ENCODE results near the gene ROR1.

DNA sequence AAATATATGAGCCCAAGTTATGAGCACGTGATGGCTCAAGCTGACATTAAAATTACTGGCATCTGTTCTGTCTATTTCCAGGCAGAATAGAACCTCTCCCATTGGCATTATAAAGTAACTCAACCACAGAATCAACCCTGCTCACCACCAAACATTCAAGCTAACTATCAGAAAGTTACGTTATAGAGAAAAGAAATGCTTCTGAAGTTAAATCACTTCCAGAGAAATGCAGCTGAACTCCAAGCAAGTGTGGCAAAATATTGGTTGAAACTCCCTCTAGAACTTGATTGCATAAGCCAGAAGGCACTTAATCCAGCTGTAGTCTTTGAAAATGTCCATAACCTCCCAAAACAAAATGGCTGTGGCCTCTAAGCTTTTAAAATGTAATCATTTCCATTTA lies 393.4 kb downstream of the ROR1 start:
- TF ChIP-seq, protein P1, sequence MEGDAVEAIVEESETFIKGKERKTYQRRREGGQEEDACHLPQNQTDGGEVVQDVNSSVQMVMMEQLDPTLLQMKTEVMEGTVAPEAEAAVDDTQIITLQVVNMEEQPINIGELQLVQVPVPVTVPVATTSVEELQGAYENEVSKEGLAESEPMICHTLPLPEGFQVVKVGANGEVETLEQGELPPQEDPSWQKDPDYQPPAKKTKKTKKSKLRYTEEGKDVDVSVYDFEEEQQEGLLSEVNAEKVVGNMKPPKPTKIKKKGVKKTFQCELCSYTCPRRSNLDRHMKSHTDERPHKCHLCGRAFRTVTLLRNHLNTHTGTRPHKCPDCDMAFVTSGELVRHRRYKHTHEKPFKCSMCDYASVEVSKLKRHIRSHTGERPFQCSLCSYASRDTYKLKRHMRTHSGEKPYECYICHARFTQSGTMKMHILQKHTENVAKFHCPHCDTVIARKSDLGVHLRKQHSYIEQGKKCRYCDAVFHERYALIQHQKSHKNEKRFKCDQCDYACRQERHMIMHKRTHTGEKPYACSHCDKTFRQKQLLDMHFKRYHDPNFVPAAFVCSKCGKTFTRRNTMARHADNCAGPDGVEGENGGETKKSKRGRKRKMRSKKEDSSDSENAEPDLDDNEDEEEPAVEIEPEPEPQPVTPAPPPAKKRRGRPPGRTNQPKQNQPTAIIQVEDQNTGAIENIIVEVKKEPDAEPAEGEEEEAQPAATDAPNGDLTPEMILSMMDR (IDR thresholded peaks at IDR 0.05 in 2 of 3, conservative IDR thresholded peaks at IDR 0.05 in 1 of 3; ENCODE audit: control insufficient read depth in 2 of 3, extremely low read depth in 1 of 3, insufficient read depth in 1 of 3, low read depth in 3 of 3, low read length in 3 of 3) = no peak
- TF ChIP-seq YY1 (IDR thresholded peaks at IDR 0.05; ENCODE audit: low read depth, low read length) (no peak), RUNX3 (IDR thresholded peaks at IDR 0.05; ENCODE audit: low read length) (no peak), LARP7 (IDR thresholded peaks at IDR 0.05) (no peak), ZNF24 (IDR thresholded peaks at IDR 0.05) (no peak), CEBPB (IDR thresholded peaks at IDR 0.05; ENCODE audit: borderline replicate concordance in 1 of 2, low read depth in 2 of 2, low read length in 2 of 2) (no peak), FOXM1 (IDR thresholded peaks at IDR 0.05; ENCODE audit: low read depth, low read length) (no peak), POLR2AphosphoS5 (IDR thresholded peaks at IDR 0.05; ENCODE audit: low read length) (no peak)
- TF ChIP-seq, protein P2, sequence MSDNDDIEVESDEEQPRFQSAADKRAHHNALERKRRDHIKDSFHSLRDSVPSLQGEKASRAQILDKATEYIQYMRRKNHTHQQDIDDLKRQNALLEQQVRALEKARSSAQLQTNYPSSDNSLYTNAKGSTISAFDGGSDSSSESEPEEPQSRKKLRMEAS (IDR thresholded peaks at IDR 0.05; ENCODE audit: low read depth, low read length) = no peak
